MM.1S (cell line): ENCODE data around the gene KCNJ12.

Source experiments
- DNase-seq: peaks from one replicate; pipeline ENCODE4 v3.0.0-alpha.2; 2015
- H2AFZ ChIP-seq: fragments of 300-600 bp; sonication (generic); 2 replicates; pipeline ENCODE4 v1.6.0; 2016; ENCODE audit warnings: antibody characterized with exemption, low read length
- H3F3A ChIP-seq: fragments of 300-600 bp; sonication (generic); 2 replicates; pipeline ENCODE4 v1.6.1; 2016; ENCODE audit warnings: mild to moderate bottlenecking, antibody characterized with exemption, low read length, moderate library complexity, mixed read lengths; ENCODE audit not compliant: insufficient read depth
- H3K27ac ChIP-seq: fragments of 300-600 bp; sonication (generic); 2 replicates; pipeline ENCODE4 v1.5.1; 2016; ENCODE audit warnings: mild to moderate bottlenecking, low read length
- H3K27me3 ChIP-seq: fragments of 300-600 bp; sonication (generic); replicated peaks from 2 replicates; pipeline ENCODE4 v1.6.0; 2016; ENCODE audit warnings: low read length; ENCODE audit not compliant: insufficient read depth
- H3K36me3 ChIP-seq: fragments of 300-600 bp; sonication (generic); replicated peaks from 2 replicates; pipeline ENCODE4 v1.6.1; 2016; ENCODE audit warnings: mild to moderate bottlenecking, low read length, mixed read lengths; ENCODE audit not compliant: insufficient read depth
- H3K4me1 ChIP-seq: fragments of 300-600 bp; sonication (generic); 2 replicates; pipeline ENCODE4 v1.6.1; 2016; ENCODE audit warnings: low read length, mixed read lengths
- H3K4me2 ChIP-seq: fragments of 300-600 bp; sonication (generic); 2 replicates; pipeline ENCODE4 v1.6.0; 2016; ENCODE audit warnings: low read depth, low read length
- H3K4me3 ChIP-seq: fragments of 300-600 bp; sonication (generic); 2 replicates; pipeline ENCODE4 v1.5.1; 2016; ENCODE audit warnings: low read length, mixed read lengths
- H3K79me2 ChIP-seq: fragments of 300-600 bp; sonication (generic); 2 replicates; pipeline ENCODE4 v1.6.1; 2016; ENCODE audit warnings: mixed run types, low read length, mixed read lengths
- H3K9ac ChIP-seq: fragments of 300-600 bp; sonication (generic); 2 replicates; pipeline ENCODE4 v1.6.1; 2016; ENCODE audit warnings: low read length, mixed read lengths
- H3K9me2 ChIP-seq: fragments of 300-600 bp; sonication (generic); replicated peaks from 2 replicates; pipeline ENCODE4 v1.6.1; 2016; ENCODE audit warnings: mild to moderate bottlenecking, low read length, mixed read lengths; ENCODE audit not compliant: insufficient read depth
- H3K9me3 ChIP-seq: fragments of 300-600 bp; sonication (generic); replicated peaks from 2 replicates; pipeline ENCODE4 v1.6.1; 2016; ENCODE audit warnings: mild to moderate bottlenecking, low read length, mixed read lengths; ENCODE audit not compliant: insufficient read depth
- H4K20me1 ChIP-seq: fragments of 300-600 bp; sonication (generic); 2 replicates; pipeline ENCODE4 v1.6.1; 2016; ENCODE audit warnings: mild to moderate bottlenecking, low read length, moderate library complexity, mixed read lengths; ENCODE audit not compliant: insufficient read depth
- EZH2 ChIP-seq: fragments of 300-600 bp; sonication (generic); optimal IDR thresholded peaks from 2 replicates; pipeline ENCODE3; 2017; ENCODE audit warnings: low read depth, mild to moderate bottlenecking, antibody characterized with exemption, low read length, mixed read lengths
- EZH2phosphoT487 ChIP-seq: fragments of 300-600 bp; sonication (generic); IDR thresholded peaks from 2 replicates; pipeline ENCODE4 v1.6.1; 2018; ENCODE audit warnings: antibody characterized with exemption, low read length
- TF ChIP-seq, protein P1 (sequence below): fragments of 300-600 bp; sonication (generic); IDR thresholded peaks from 2 replicates; pipeline ENCODE4 v1.5.1; 2016; ENCODE audit warnings: antibody characterized with exemption, low read length, mixed read lengths

Gene KCNJ12

DNA sequence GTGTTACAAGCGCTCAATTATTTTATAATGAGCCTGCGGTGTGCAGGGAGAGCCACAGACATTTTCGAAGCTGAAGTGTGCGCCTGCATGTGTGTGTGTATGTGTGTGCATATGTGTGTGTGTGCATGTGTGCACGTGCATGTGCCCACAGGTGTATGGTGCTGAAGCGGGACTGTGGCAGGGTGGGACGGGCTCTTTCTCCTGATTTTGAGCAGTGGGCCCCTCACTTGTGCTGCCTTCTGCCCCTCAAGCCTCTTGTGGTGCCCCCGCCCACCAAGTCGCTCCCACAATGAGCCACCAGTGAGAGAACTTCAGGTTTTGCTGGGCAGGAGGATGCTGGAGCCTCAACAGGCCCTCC, 16.7 kb upstream of the KCNJ12 start:
- Histone ChIP-seq H2AFZ (no peak overlapping the region), H3K9me3 (no peaks in the 10 kb centered on the region), H4K20me1 (no peaks in the 10 kb centered on the region), H3K27ac (no peak overlapping the region), H3K9me2 (no peaks in the 10 kb centered on the region), H3K27me3 (peaks cover 51% of the 10 kb centered on the region), H3F3A (no peaks in the 10 kb centered on the region), H3K9ac (no peak overlapping the region), H3K4me3 (no peak overlapping the region), H3K4me1 (no peaks in the 10 kb centered on the region), H3K4me2 (no peak overlapping the region), H3K79me2 (no peaks in the 10 kb centered on the region), H3K36me3 (no peaks in the 10 kb centered on the region)
- TF ChIP-seq EZH2 (no peak), EZH2phosphoT487 (no peak)
- TF ChIP-seq, protein P1, sequence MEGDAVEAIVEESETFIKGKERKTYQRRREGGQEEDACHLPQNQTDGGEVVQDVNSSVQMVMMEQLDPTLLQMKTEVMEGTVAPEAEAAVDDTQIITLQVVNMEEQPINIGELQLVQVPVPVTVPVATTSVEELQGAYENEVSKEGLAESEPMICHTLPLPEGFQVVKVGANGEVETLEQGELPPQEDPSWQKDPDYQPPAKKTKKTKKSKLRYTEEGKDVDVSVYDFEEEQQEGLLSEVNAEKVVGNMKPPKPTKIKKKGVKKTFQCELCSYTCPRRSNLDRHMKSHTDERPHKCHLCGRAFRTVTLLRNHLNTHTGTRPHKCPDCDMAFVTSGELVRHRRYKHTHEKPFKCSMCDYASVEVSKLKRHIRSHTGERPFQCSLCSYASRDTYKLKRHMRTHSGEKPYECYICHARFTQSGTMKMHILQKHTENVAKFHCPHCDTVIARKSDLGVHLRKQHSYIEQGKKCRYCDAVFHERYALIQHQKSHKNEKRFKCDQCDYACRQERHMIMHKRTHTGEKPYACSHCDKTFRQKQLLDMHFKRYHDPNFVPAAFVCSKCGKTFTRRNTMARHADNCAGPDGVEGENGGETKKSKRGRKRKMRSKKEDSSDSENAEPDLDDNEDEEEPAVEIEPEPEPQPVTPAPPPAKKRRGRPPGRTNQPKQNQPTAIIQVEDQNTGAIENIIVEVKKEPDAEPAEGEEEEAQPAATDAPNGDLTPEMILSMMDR, result no peak
- no peak for DNase-seq

DNA sequence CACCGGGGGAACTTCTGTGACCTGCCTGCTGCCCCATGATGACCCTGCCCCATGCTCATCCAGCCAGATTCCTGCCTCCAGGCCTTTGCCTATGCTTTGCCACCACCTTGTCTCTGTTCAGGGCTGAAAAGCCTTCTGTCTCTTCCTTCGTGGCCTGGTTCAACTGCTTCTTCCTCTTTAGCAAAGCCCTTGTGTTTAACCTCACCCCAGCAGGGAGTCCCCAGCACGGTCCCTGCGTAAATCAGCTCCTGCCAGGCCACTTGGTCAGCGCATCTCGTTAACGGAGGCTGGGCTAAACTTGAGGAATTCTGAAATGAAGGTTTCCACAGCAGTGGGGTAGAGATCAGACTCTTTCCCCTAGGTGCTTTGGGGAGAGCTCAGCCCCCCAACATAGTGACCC, 16.1 kb upstream of the KCNJ12 start:
- H3K9ac ChIP-seq, result no peak overlapping the region
- H3K9me2 ChIP-seq, result no peaks in the 10 kb centered on the region
- H2AFZ ChIP-seq, result no peak overlapping the region
- no peaks in the 10 kb centered on the region for H3K36me3 ChIP-seq
- H3K4me3 ChIP-seq, result no peak overlapping the region
- peaks cover 46% of the 10 kb centered on the region for H3K27me3 ChIP-seq
- TF ChIP-seq EZH2phosphoT487 (no peak), EZH2 (no peak)
- TF ChIP-seq, protein P1, result no peak
- no peaks in the 10 kb centered on the region for H4K20me1 ChIP-seq
- no peaks in the 10 kb centered on the region for H3K79me2 ChIP-seq
- no peak overlapping the region for H3K27ac ChIP-seq
- H3F3A ChIP-seq, result no peaks in the 10 kb centered on the region
- no peak for DNase-seq
- no peak overlapping the region for H3K4me2 ChIP-seq
- H3K4me1 ChIP-seq, result no peaks in the 10 kb centered on the region
- H3K9me3 ChIP-seq, result no peaks in the 10 kb centered on the region

DNA sequence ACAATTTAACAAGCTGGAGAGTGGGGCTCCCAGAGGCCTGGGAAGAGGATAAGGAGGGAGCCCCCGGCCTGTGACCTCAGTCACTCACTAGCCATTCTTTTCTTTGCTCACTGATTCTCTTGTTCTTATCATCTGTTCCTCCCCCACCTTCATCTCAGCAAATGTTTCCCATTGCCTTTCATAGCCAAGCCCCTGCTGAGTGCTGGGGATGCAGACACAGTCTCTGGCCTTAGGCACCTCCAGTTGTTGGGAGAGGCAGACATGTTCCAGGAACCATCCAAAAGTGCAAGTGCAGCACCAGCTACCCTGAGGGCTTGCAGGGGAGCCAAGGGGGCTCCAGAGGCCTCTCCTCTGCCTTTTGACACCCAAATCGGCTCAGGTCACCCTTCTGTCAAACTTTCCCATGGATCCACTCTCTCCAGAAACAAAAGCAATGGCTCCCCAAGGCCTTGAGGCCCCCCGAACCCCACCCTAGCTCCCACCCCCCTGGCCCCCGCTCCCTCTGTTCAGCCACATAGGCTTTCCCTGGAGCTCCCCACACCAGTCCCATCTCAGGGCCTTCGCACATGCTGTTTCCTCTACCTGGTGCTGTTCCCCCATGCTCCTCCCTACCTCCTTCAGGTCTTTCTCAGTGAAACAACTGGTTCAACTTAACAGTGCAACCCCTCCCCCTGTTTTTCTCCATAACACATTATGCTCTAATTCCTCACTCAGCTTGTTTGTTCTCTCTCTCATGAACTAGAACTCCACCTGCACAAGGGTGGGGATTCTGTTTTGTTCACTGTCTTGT, 14.9 kb upstream of the KCNJ12 start:
- Histone ChIP-seq H3F3A (no peaks in the 10 kb centered on the region), H2AFZ (no peak overlapping the region), H3K4me2 (no peak overlapping the region), H3K9me3 (no peaks in the 10 kb centered on the region), H3K79me2 (no peaks in the 10 kb centered on the region), H3K27me3 (peaks cover 44% of the 10 kb centered on the region), H4K20me1 (no peaks in the 10 kb centered on the region), H3K4me1 (no peaks in the 10 kb centered on the region), H3K4me3 (no peak overlapping the region), H3K36me3 (no peaks in the 10 kb centered on the region), H3K27ac (no peak overlapping the region), H3K9ac (no peak overlapping the region), H3K9me2 (no peaks in the 10 kb centered on the region)
- DNase-seq, result no peak
- TF ChIP-seq, protein P1, result no peak
- TF ChIP-seq EZH2phosphoT487 (no peak), EZH2 (no peak)
